WTC11 (cell line): Measurements from ENCODE around the gene GSDME. TPM values are rescaled to one million over a fixed set of nuclear protein-coding genes. Genes with fewer than 3 reads are reported as not detected.

ENCODE experiments used
- ATAC-seq: fragments of 200-7000 bp; cut with Tn5 transposase; 2 replicates; pipeline ENCODE4 v1.10.0; 2021; ENCODE audit warnings: mild to moderate bottlenecking, moderate library complexity
- CTCF ChIA-PET: fragments of 300-600 bp; sonication (Branson Sonifier 250); formaldehyde crosslinking; loops from one replicate; lab custom pipeline; 2021; ENCODE audit warnings: antibody characterized with exemption; lab: Charles Lee
- POLR2A ChIA-PET: fragments of 350-600 bp; sonication (Branson Sonifier 250); formaldehyde crosslinking; loops from one replicate; lab custom pipeline; 2021; ENCODE audit warnings: antibody characterized with exemption; lab: Charles Lee
- DNase-seq: peaks from one replicate; pipeline ENCODE4 v3.0.0; 2021; ENCODE audit warnings: low spot score
- H3K27ac Mint-ChIP-seq: 2 replicates; pipeline ENCODE4 v1.8.0; 2021; ENCODE audit warnings: mixed read lengths
- H3K27me3 Mint-ChIP-seq: 2 replicates; pipeline ENCODE4 v1.8.0; 2021; ENCODE audit warnings: low read depth, mild to moderate bottlenecking, moderate library complexity, mixed read lengths
- H3K36me3 Mint-ChIP-seq: 2 replicates; pipeline ENCODE4 v1.8.0; 2021; ENCODE audit warnings: mixed read lengths
- H3K4me1 Mint-ChIP-seq: 2 replicates; pipeline ENCODE4 v1.8.0; 2022; ENCODE audit warnings: mixed read lengths
- H3K4me3 Mint-ChIP-seq: 2 replicates; pipeline ENCODE4 v1.8.0; 2021; ENCODE audit warnings: mild to moderate bottlenecking, moderate library complexity, mixed read lengths
- H3K9me3 Mint-ChIP-seq: 2 replicates; pipeline ENCODE4 v1.8.0; 2021; ENCODE audit warnings: mixed read lengths
- CREM ChIP-seq: sonication (generic); formaldehyde crosslinking; IDR thresholded peaks from 2 replicates; pipeline ENCODE4 v1.8.1; 2022; ENCODE audit warnings: mild to moderate bottlenecking, missing genetic modification reagents, moderate library complexity
- FOXJ3 ChIP-seq: sonication (generic); formaldehyde crosslinking; IDR thresholded peaks from 2 replicates; pipeline ENCODE4 v1.9.0; 2021; ENCODE audit warnings: missing genetic modification reagents, mild to moderate bottlenecking, borderline replicate concordance
- JAZF1 ChIP-seq: fragments of 250-450 bp; sonication (Bioruptor Pico); IDR thresholded peaks from 2 replicates; pipeline ENCODE4 v1.9.0; 2021; ENCODE audit warnings: moderate library complexity, mild to moderate bottlenecking, inconsistent platforms
- NFATC4 ChIP-seq: fragments of 250-450 bp; sonication (Bioruptor Pico); IDR thresholded peaks from 2 replicates; pipeline ENCODE4 v1.9.0; 2021; ENCODE audit warnings: mild to moderate bottlenecking
- NFYB ChIP-seq: sonication (generic); formaldehyde crosslinking; conservative IDR thresholded peaks from 2 replicates; pipeline ENCODE4 v1.8.0; 2022; ENCODE audit warnings: low read depth, missing genetic modification reagents
- RORB ChIP-seq: fragments of 250-450 bp; sonication (Bioruptor Pico); IDR thresholded peaks from 2 replicates; pipeline ENCODE4 v1.9.0; 2021; ENCODE audit warnings: mild to moderate bottlenecking
- SMAD4 ChIP-seq: sonication (generic); formaldehyde crosslinking; IDR thresholded peaks from 2 replicates; pipeline ENCODE4 v1.8.0; 2022; ENCODE audit warnings: mild to moderate bottlenecking, missing genetic modification reagents
- TEAD1 ChIP-seq: sonication (generic); formaldehyde crosslinking; IDR thresholded peaks from 2 replicates; pipeline ENCODE4 v1.8.0; 2022; ENCODE audit warnings: mild to moderate bottlenecking, missing genetic modification reagents
- ZNF121 ChIP-seq: sonication (generic); formaldehyde crosslinking; IDR thresholded peaks from 2 replicates; pipeline ENCODE4 v1.8.0; 2023; ENCODE audit warnings: missing genetic modification reagents
- ZNF219 ChIP-seq: sonication (generic); formaldehyde crosslinking; IDR thresholded peaks from 2 replicates; pipeline ENCODE4 v1.8.0; 2023; ENCODE audit warnings: missing genetic modification reagents, mild to moderate bottlenecking, borderline replicate concordance
- ZNF263 ChIP-seq: sonication (generic); formaldehyde crosslinking; IDR thresholded peaks from 2 replicates; pipeline ENCODE4 v1.8.1; 2022; ENCODE audit warnings: low read depth, mild to moderate bottlenecking, moderate library complexity, missing genetic modification reagents
- ZNF396 ChIP-seq: fragments of 250-450 bp; sonication (Bioruptor Pico); IDR thresholded peaks from 2 replicates; pipeline ENCODE4 v1.8.0; 2021; ENCODE audit warnings: mild to moderate bottlenecking, moderate library complexity, borderline replicate concordance
- ZNF416 ChIP-seq: fragments of 250-450 bp; sonication (Bioruptor Pico); IDR thresholded peaks from 2 replicates; pipeline ENCODE4 v1.9.0; 2021; ENCODE audit warnings: mild to moderate bottlenecking, inconsistent platforms
- ZNF423 ChIP-seq: fragments of 250-450 bp; sonication (Bioruptor Pico); IDR thresholded peaks from 2 replicates; pipeline ENCODE4 v2.1.2; 2022; ENCODE audit warnings: mild to moderate bottlenecking, moderate library complexity
- total RNA-seq: library from RNA; stranded (reverse); gene quantifications from 3 replicates; pipeline ENCODE4 v1.2.3, GENCODE V29; 2021
- TF ChIP-seq, protein P1 (sequence below): sonication (generic); formaldehyde crosslinking; IDR thresholded peaks from 2 replicates; pipeline ENCODE4 v1.8.0; 2022; ENCODE audit warnings: mild to moderate bottlenecking, missing genetic modification reagents
- TF ChIP-seq, protein P2 (sequence below): fragments of 250-450 bp; sonication (Bioruptor Pico); IDR thresholded peaks from 2 replicates; pipeline ENCODE4 v1.8.0; 2021; ENCODE audit warnings: mild to moderate bottlenecking
- TF ChIP-seq, protein P3 (sequence below): sonication (generic); formaldehyde crosslinking; IDR thresholded peaks from 2 replicates; pipeline ENCODE4 v1.8.1; 2022; ENCODE audit warnings: mild to moderate bottlenecking, missing genetic modification reagents, moderate library complexity, borderline replicate concordance
- TF ChIP-seq, protein P4 (sequence below): fragments of 250-450 bp; sonication (Bioruptor Pico); IDR thresholded peaks from 2 replicates; pipeline ENCODE4 v1.9.0; 2021; ENCODE audit warnings: mild to moderate bottlenecking
- TF ChIP-seq, protein P5 (sequence below): sonication (generic); formaldehyde crosslinking; IDR thresholded peaks from 2 replicates; pipeline ENCODE4 v1.8.1; 2023; ENCODE audit warnings: mild to moderate bottlenecking, missing genetic modification reagents, borderline replicate concordance
- TF ChIP-seq, protein P6 (sequence below): sonication (generic); formaldehyde crosslinking; IDR thresholded peaks from 2 replicates; pipeline ENCODE4 v1.8.0; 2023; ENCODE audit warnings: missing genetic modification reagents

Gene GSDME
- total RNA-seq, 1 experiment from 2014 or later: 4.8 TPM

DNA sequence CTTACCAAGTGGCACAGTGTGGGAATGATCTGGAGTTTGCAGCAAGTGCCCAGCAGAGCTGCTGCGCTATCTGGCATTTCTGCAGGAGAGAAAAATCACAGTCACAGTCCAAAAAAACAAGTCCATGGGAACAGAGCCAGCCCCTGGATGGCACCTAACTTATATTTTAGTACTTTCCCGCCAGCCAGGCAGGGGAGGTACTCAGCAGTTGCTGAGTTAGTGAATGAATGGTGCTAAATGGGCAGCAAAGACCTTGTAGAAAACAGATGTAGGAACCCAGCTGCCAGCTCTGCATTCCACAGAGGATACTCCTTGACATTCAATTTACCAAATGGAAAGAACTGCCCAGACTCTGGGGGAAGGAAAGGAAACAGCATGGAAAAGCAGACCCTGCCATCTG, 54.5 kb downstream of the GSDME start (continued):
- TF ChIP-seq, protein P1, sequence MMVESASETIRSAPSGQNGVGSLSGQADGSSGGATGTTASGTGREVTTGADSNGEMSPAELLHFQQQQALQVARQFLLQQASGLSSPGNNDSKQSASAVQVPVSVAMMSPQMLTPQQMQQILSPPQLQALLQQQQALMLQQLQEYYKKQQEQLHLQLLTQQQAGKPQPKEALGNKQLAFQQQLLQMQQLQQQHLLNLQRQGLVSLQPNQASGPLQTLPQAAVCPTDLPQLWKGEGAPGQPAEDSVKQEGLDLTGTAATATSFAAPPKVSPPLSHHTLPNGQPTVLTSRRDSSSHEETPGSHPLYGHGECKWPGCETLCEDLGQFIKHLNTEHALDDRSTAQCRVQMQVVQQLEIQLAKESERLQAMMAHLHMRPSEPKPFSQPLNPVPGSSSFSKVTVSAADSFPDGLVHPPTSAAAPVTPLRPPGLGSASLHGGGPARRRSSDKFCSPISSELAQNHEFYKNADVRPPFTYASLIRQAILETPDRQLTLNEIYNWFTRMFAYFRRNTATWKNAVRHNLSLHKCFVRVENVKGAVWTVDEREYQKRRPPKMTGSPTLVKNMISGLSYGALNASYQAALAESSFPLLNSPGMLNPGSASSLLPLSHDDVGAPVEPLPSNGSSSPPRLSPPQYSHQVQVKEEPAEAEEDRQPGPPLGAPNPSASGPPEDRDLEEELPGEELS (CRISPR knock-in tag): no peak
- no peak for TF ChIP-seq ZNF416 (CRISPR knock-in tag)
- no peak for TF ChIP-seq ZNF263 (CRISPR knock-in tag)
- TF ChIP-seq ZNF396 (CRISPR knock-in tag): no peak
- no peak for TF ChIP-seq NFATC4 (CRISPR knock-in tag)
- TF ChIP-seq, protein P2, sequence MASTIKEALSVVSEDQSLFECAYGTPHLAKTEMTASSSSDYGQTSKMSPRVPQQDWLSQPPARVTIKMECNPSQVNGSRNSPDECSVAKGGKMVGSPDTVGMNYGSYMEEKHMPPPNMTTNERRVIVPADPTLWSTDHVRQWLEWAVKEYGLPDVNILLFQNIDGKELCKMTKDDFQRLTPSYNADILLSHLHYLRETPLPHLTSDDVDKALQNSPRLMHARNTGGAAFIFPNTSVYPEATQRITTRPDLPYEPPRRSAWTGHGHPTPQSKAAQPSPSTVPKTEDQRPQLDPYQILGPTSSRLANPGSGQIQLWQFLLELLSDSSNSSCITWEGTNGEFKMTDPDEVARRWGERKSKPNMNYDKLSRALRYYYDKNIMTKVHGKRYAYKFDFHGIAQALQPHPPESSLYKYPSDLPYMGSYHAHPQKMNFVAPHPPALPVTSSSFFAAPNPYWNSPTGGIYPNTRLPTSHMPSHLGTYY (CRISPR knock-in tag): no peak
- TF ChIP-seq, protein P3, sequence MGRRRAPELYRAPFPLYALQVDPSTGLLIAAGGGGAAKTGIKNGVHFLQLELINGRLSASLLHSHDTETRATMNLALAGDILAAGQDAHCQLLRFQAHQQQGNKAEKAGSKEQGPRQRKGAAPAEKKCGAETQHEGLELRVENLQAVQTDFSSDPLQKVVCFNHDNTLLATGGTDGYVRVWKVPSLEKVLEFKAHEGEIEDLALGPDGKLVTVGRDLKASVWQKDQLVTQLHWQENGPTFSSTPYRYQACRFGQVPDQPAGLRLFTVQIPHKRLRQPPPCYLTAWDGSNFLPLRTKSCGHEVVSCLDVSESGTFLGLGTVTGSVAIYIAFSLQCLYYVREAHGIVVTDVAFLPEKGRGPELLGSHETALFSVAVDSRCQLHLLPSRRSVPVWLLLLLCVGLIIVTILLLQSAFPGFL (CRISPR knock-in tag): no peak
- TF ChIP-seq JAZF1 (CRISPR knock-in tag): no peak

DNA sequence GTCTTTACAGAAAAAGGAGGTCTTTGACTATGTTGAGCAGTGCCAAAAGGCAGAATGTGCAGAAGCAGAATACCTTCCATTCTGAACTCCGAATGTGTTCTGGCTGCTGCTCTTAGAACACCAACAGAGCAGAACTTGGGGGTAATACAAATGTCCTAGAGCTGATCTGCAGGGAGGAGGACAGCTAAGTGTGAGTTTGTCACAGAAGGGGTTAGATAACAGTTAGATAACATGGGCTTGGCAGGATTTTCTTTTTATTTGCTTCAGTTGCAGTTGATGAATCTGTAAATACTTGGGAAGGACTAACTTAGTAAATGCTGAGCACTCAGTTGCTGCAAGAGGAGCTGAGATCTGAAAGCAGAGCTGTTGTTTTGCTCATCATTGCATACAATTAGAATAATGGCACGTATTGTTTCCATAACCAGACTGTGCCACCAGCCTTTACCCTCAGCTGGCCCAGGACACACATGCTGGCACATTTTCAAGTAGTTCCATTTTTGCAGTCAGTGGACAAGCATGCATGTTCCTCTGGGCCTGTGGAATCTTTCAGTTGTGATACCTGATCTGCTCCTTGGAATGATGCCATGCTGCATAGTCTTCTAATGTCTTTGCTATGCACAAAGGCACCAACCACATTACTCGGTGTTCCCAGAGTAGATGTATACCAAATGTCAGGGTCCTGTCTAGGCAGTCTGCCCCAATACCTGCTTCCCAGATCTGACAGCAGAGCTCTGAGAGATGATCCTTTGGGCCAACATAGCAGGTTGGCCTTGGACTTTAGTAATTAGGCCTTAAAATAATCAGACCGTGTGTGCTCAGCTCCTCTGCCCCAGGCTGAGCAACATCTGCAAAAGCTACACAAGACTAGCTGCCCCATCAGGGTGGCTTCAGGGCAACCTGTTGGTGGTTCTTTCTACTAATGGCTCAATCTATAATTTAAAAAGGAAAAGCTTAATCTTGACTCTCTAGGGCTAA, 55.7 kb downstream of the GSDME start:
- H3K27me3 Mint-ChIP-seq: no peaks in the 10 kb centered on the region
- peaks cover 7% of the 10 kb centered on the region; the same call in 1 of the 2 replicates for H3K36me3 Mint-ChIP-seq
- H3K4me3 Mint-ChIP-seq: no peak overlapping the region
- DNase-seq: no peak
- TF ChIP-seq NFYB (CRISPR knock-in tag) (no peak), FOXJ3 (no peak), RORB (CRISPR knock-in tag) (no peak)
- TF ChIP-seq, protein P4, sequence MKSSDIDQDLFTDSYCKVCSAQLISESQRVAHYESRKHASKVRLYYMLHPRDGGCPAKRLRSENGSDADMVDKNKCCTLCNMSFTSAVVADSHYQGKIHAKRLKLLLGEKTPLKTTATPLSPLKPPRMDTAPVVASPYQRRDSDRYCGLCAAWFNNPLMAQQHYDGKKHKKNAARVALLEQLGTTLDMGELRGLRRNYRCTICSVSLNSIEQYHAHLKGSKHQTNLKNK (CRISPR knock-in tag): no peak
- H3K4me1 Mint-ChIP-seq: peaks cover 10% of the 10 kb centered on the region
- H3K27ac Mint-ChIP-seq: 0 out of 2 replicates have a peak overlapping the region, but pooled peaks have one; percentile 2
- POLR2A ChIA-PET: interaction anchor here (0.6 kb wide), 2 partner anchors 70 to 392 kb away, joined by 3 to 5 read pairs; no protein-coding TSS in a partner anchor
- no peak for ATAC-seq
- H3K9me3 Mint-ChIP-seq: no peaks in the 10 kb centered on the region
- CTCF ChIA-PET: interaction anchor here (0.6 to 7.1 kb wide), 4 partner anchors 14 to 130 kb away, joined by 3 to 43 read pairs (median 4); no protein-coding TSS in a partner anchor

DNA sequence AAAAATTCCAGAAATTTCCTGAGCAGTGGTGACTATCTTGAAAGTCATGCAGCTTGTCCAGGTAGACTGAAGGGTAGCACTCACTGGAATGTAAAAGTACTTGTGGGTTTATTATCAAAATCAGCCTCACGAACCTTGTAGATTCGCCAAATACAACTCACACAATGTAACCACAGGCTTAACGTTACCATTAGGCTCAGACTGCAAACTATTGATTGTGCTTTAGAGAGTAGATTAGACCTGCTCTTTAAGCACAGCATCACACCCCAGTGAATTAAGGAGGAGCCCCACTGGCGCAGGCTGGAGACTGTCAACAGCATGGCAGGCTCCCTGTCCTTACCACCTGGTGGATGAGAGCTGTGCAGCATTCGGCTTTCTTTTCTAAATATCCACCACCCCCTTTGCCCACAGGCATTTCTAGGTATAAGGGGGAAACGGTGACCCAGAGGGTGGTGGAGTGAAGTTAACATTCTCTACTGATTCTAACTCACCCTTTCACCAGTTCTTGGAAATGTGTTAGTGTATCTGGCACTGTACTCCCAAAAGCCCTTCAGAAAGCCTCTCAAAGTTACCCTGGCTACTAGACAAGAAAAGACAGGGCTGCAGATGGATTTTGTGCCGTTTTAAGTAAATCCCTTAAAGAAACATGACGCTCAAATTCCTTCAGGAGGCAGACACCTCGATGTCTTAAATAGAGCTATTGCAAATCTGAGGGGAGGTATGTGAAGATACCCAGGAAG, 56.6 kb downstream of the GSDME start:
- H3K27me3 Mint-ChIP-seq: no peaks in the 10 kb centered on the region
- POLR2A ChIA-PET: no interaction called here
- peaks cover 10% of the 10 kb centered on the region for H3K4me1 Mint-ChIP-seq
- no peak for DNase-seq
- peak; percentile 60 for ATAC-seq
- 0 out of 2 replicates have a peak overlapping the region, but pooled peaks have one; percentile 2 for H3K27ac Mint-ChIP-seq
- CTCF ChIA-PET: interaction anchor here (0.6 to 7.1 kb wide), 4 partner anchors 15 to 131 kb away, joined by 3 to 43 read pairs (median 4); no protein-coding TSS in a partner anchor
- peaks cover 7% of the 10 kb centered on the region; the same call in 1 of the 2 replicates for H3K36me3 Mint-ChIP-seq
- H3K9me3 Mint-ChIP-seq: no peaks in the 10 kb centered on the region
- no peak overlapping the region for H3K4me3 Mint-ChIP-seq
- TF ChIP-seq, protein P5, sequence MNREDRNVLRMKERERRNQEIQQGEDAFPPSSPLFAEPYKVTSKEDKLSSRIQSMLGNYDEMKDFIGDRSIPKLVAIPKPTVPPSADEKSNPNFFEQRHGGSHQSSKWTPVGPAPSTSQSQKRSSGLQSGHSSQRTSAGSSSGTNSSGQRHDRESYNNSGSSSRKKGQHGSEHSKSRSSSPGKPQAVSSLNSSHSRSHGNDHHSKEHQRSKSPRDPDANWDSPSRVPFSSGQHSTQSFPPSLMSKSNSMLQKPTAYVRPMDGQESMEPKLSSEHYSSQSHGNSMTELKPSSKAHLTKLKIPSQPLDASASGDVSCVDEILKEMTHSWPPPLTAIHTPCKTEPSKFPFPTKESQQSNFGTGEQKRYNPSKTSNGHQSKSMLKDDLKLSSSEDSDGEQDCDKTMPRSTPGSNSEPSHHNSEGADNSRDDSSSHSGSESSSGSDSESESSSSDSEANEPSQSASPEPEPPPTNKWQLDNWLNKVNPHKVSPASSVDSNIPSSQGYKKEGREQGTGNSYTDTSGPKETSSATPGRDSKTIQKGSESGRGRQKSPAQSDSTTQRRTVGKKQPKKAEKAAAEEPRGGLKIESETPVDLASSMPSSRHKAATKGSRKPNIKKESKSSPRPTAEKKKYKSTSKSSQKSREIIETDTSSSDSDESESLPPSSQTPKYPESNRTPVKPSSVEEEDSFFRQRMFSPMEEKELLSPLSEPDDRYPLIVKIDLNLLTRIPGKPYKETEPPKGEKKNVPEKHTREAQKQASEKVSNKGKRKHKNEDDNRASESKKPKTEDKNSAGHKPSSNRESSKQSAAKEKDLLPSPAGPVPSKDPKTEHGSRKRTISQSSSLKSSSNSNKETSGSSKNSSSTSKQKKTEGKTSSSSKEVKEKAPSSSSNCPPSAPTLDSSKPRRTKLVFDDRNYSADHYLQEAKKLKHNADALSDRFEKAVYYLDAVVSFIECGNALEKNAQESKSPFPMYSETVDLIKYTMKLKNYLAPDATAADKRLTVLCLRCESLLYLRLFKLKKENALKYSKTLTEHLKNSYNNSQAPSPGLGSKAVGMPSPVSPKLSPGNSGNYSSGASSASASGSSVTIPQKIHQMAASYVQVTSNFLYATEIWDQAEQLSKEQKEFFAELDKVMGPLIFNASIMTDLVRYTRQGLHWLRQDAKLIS: no peak
- TF ChIP-seq ZNF121 (CRISPR knock-in tag): no peak
- TF ChIP-seq CREM: no peak
- TF ChIP-seq TEAD1 (CRISPR knock-in tag): no peak
- no peak for TF ChIP-seq FOXJ3
- no peak for TF ChIP-seq SMAD4 (CRISPR knock-in tag)
- TF ChIP-seq, protein P6, sequence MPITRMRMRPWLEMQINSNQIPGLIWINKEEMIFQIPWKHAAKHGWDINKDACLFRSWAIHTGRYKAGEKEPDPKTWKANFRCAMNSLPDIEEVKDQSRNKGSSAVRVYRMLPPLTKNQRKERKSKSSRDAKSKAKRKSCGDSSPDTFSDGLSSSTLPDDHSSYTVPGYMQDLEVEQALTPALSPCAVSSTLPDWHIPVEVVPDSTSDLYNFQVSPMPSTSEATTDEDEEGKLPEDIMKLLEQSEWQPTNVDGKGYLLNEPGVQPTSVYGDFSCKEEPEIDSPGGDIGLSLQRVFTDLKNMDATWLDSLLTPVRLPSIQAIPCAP (CRISPR knock-in tag): no peak
- TF ChIP-seq ZNF219: no peak
- TF ChIP-seq ZNF423 (CRISPR knock-in tag): no peak
